ENCODE results near the gene MYL10. TPM values are rescaled to one million over a fixed set of nuclear protein-coding genes. Genes with fewer than 3 reads are reported as not detected.
"Not testable (repeated sequence)": the region's sequence is repeated elsewhere in the genome, so short reads cannot be mapped to it uniquely, and the experiment has no call there.

The MYL10 gene
- total RNA-seq, 2 experiments from 2014 or later = not detected

- intact Hi-C loops (cut with micrococcal nuclease; ENCODE audit: unreplicated experiment) = no loop called here
- BruUV-seq (replicated peaks) = no TSS peak
- Histone ChIP-seq H3K4me2 (ENCODE audit: low read length) (no peak overlapping the region), H3K27ac (ENCODE audit: low read depth, low read length, poor library complexity, severe bottlenecking) (no peak overlapping the region), H3K9me3 (ENCODE audit: low read length) (no peaks in the 10 kb centered on the region), H3K4me1 (ENCODE audit: insufficient read depth, low read length, poor library complexity, severe bottlenecking) (no peaks in the 10 kb centered on the region), H3K36me3 (ENCODE audit: insufficient read depth, low read length) (no peaks in the 10 kb centered on the region), H3K4me3 (ENCODE audit: low read depth, low read length, poor library complexity, severe bottlenecking) (no peak overlapping the region), H3K9me2 (ENCODE audit: insufficient read depth, low read length) (no peaks in the 10 kb centered on the region), H3K79me2 (ENCODE audit: insufficient read depth, low read depth, low read length) (no peaks in the 10 kb centered on the region), H4K20me1 (ENCODE audit: insufficient read depth, low read length) (no peaks in the 10 kb centered on the region), H2AFZ (ENCODE audit: low read length) (no peak overlapping the region)
- ChIA-PET CTCF (ENCODE audit: unreplicated experiment) (no interaction called here), POLR2A (no interaction called here)
- TF ChIP-seq EZH2phosphoT487 (IDR thresholded peaks at IDR 0.05; ENCODE audit: borderline replicate concordance, low read depth, low read length) = no peak
- TF ChIP-seq CTCF (conservative IDR thresholded peaks at IDR 0.05; ENCODE audit: low read length) = no peak
- no peak for DNase-seq (ENCODE audit: low spot score)
These were observed 15.8 kb upstream of the MYL10 start for GRCh38 chr7:101644879-101645278.

DNA sequence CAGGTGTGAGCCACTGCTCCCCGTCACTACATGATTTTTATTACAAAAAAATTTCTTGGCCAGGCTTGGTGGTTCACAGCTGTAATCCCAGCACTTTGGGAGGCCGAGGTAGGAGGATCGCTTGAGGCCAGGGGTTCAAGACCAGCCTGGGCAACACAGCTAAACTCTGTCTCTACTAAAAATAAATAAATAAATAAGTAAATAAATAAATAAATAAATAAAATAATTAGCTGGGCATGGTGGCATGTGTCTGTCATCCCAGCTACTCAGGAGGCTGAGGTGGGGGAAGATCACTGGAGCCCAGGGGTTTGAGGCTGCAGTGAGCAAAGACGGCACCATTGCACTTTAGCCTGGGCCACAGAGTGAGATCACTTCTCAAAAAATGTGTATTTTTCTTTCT, 10.0 kb upstream of the MYL10 start:
- H3K9me2 ChIP-seq (ENCODE audit: insufficient read depth, low read length); H3K27ac ChIP-seq (ENCODE audit: low read depth, low read length, poor library complexity, severe bottlenecking); CTCF ChIA-PET (ENCODE audit: unreplicated experiment); H3K79me2 ChIP-seq (ENCODE audit: insufficient read depth, low read depth, low read length); H3K4me1 ChIP-seq (ENCODE audit: insufficient read depth, low read length, poor library complexity, severe bottlenecking); H4K20me1 ChIP-seq (ENCODE audit: insufficient read depth, low read length); POLR2A ChIA-PET; H3K36me3 ChIP-seq (ENCODE audit: insufficient read depth, low read length); DNase-seq (ENCODE audit: low spot score); H3K4me2 ChIP-seq (ENCODE audit: low read length); intact Hi-C loops (cut with micrococcal nuclease; ENCODE audit: unreplicated experiment); H2AFZ ChIP-seq (ENCODE audit: low read length); H3K4me3 ChIP-seq (ENCODE audit: low read depth, low read length, poor library complexity, severe bottlenecking); H3K9me3 ChIP-seq (ENCODE audit: low read length); BruUV-seq (replicated peaks): not testable (repeated sequence)

- ChIA-PET POLR2A (interaction anchor here (0.6 kb wide), 1 partner anchor 120 kb away, joined by 7 read pairs; no protein-coding TSS in a partner anchor), CTCF (ENCODE audit: unreplicated experiment) (no interaction called here)
- intact Hi-C loops (cut with micrococcal nuclease; ENCODE audit: unreplicated experiment) = no loop called here
- H4K20me1 ChIP-seq (ENCODE audit: insufficient read depth, low read length) = no peaks in the 10 kb centered on the region
- no peaks in the 10 kb centered on the region for H3K9me3 ChIP-seq (ENCODE audit: low read length)
- no peaks in the 10 kb centered on the region for H3K9me2 ChIP-seq (ENCODE audit: insufficient read depth, low read length)
- H3K79me2 ChIP-seq (ENCODE audit: insufficient read depth, low read depth, low read length) = no peaks in the 10 kb centered on the region
- no peak overlapping the region for H3K4me2 ChIP-seq (ENCODE audit: low read length)
- DNase-seq (ENCODE audit: low spot score) = no peak
- H2AFZ ChIP-seq (ENCODE audit: low read length) = no peak overlapping the region
- H3K27ac ChIP-seq (ENCODE audit: low read depth, low read length, poor library complexity, severe bottlenecking) = no peak overlapping the region
- no peak overlapping the region for H3K4me3 ChIP-seq (ENCODE audit: low read depth, low read length, poor library complexity, severe bottlenecking)
- TF ChIP-seq CTCF (conservative IDR thresholded peaks at IDR 0.05; ENCODE audit: low read length) = no peak
- no peak for TF ChIP-seq EZH2phosphoT487 (IDR thresholded peaks at IDR 0.05; ENCODE audit: borderline replicate concordance, low read depth, low read length)
- no peaks in the 10 kb centered on the region for H3K36me3 ChIP-seq (ENCODE audit: insufficient read depth, low read length)
- H3K4me1 ChIP-seq (ENCODE audit: insufficient read depth, low read length, poor library complexity, severe bottlenecking) = no peaks in the 10 kb centered on the region
- no TSS peak for BruUV-seq (replicated peaks)
These were observed 7.9 kb upstream of the MYL10 start for GRCh38 chr7:101636822-101637623.
